GM23248 (cell line): ENCODE results near the gene VRTN.

Experiments
- EZH2 ChIP-seq: fragments of 200-600 bp; sonication (generic); IDR thresholded peaks from 2 replicates; pipeline ENCODE4 v1.6.1; 2018; ENCODE audit warnings: antibody characterized with exemption, mild to moderate bottlenecking; ENCODE audit not compliant: insufficient read depth, poor library complexity, severe bottlenecking
- EZH2phosphoT487 ChIP-seq: fragments of 200-600 bp; sonication (generic); IDR thresholded peaks from 2 replicates; pipeline ENCODE4 v1.6.1; 2018; ENCODE audit warnings: antibody characterized with exemption, moderate library complexity, mild to moderate bottlenecking, low read depth; ENCODE audit not compliant: insufficient read depth

- TF ChIP-seq EZH2phosphoT487 (no peak), EZH2 (no peak)
These were observed 1.9 kb upstream of the VRTN start for GRCh38 chr14:74346341-74346740.
